Middle frontal gyrus (tissue), 1 donor: ENCODE data around the gene GRIK4.

Experiments
- DNase-seq: peaks from one replicate; pipeline ENCODE4 v3.0.0-alpha.2; 2015; ENCODE audit warnings: low spot score; ENCODE audit errors: extremely low spot score

Gene GRIK4

GRCh38 chr11:120525261-120526171 lies 14.0 kb downstream of the GRIK4 start:
- DNase-seq: no peak

DNA sequence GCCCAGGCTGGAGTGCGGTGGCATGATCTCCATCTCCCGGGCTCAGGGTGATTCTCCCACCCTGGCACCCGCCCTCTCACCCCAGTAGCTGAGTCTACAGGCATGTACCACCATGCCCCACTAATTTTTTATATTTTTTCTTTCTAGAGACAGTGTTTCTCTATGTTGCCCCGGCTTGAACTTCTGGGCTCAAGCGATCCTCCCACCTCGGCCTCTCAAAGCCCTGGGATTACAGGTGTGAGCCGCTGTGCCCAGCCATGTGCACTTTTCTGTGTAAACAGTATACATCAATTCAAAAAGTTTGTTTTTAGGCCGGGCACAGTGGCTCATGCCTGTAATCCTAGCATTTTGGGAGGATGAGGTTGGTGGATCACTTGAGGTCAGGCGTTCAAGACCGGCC lies 14.7 kb downstream of the GRIK4 start:
- DNase-seq: no peak

DNA sequence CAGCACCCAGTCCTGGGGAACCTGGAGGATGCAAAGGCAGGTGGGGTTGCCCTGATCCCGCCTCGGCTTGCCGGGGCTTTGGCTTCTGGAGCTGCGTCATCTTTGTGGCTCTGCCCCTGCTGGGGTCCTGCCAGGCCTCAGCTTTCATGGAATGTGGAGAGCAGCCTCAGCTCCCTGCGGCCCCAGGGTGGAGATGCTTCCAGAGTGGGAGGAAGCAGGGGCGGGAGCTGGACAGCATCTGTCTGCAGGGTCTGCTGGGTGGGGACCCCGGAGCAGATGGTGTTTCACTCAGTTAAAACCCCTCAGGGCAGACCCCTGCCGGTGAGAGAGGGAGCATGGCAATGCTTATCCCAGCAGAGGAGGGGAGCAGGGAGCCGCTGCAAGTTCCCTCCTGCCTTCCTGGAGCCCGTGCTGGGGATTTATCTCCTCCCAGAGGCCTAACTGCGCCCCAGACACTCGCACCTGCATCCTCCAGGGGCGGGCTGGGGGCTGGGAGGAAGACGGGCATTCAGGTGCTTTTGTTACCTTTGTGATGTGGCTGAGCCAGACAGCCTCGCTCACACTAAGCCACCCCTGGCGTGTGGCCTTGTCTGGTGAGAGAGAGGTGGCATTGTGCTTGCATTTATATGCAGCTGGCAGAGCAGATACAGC lies 15.7 kb downstream of the GRIK4 start:
- DNase-seq: no peak

GRCh38 chr11:120528749-120529148 lies 17.2 kb downstream of the GRIK4 start:
- no peak for DNase-seq

DNA sequence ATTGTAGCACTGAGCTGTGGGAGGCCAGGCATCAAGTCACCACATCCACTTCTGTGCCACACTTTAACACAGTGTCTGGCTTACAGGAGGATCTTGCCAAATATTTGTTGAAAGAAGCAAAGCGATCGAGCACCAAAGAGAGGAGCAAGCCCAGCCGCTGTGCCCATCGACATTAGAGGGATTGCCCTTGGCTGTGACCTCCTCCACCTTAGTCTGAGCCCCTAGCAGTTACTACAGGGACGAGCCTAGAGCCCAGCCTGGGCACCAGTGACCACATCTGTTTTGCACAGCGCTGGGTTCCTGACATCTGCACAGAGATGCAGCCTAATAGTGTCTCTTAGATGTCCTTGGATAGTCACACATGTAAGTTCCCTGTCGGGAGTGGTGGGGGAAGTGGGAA lies 17.7 kb downstream of the GRIK4 start:
- DNase-seq: no peak

DNA sequence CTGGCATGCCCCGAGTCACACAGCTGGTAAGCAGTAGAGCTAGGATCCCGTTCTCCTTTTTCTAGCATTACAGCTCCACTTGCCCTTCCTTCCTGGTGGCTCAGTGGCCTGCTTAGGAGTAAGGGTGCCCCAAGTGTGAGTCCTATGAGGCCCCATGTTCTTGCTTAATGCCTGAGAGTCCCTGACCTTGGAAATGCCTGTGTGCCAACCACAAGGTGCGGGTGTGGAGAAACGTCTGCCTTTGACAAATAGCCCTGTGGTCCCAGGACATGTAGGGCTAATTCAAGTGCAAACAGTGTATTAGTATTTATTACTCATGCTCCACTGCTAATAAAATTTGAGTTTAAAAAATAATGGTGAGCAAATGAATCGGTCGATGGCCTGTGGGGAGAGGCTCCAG lies 18.4 kb downstream of the GRIK4 start:
- DNase-seq: no peak

DNA sequence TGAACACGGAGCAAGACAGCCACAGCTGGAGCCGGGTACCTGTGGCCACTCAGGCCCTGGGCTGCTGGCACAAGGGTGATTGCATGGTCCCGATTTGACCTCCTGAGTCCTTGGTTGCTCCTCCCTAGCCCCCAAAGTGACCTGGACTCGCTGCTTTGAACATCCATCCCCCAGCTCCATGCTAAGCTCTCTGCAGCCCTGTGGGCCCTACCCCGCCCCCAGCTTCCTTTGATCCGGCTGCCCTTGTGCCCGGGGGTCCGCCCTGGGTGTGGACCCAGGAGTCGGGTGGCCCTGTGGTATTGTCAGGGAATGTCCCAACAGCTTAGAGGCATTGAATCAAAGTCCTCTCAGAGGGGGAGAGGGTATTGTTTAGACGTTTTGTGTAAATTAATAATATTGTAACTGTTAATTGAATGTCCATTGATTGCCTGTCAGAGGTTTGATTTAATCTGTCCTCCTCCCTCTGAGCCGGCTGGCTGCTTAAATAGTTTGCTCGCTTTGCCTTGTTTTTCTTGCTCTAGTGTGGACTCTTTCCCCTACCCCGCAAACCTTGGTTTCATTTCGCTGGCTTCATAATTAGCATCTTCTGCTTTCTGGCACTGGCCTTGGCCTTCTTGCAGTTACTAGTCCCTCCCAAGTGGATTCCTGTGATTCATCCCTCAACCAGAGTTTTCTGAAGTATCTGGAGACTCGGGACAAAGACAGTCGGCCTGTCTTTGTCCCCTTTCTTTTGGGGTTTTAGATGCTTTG lies 20.7 kb downstream of the GRIK4 start:
- DNase-seq: no peak

DNA sequence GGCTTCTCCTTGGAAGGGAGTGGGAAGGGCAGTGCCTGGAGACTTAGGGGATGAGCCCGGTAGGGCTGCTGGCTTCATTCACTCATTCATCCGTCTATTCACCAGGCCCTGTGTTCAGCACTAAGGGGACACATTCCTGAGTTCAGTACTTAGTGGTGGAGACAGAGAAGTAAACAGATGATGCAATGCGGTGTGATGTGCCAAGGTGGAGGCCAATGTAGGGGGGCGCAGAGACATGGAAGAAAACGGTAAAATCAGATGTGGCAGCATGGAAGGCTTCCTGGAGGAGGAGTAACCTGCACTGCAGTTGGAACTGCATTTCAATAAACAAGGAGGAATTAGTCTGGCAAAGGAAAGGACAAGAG lies 21.3 kb downstream of the GRIK4 start:
- DNase-seq: no peak

GRCh38 chr11:120536091-120536796 lies 24.7 kb downstream of the GRIK4 start:
- no peak for DNase-seq

DNA sequence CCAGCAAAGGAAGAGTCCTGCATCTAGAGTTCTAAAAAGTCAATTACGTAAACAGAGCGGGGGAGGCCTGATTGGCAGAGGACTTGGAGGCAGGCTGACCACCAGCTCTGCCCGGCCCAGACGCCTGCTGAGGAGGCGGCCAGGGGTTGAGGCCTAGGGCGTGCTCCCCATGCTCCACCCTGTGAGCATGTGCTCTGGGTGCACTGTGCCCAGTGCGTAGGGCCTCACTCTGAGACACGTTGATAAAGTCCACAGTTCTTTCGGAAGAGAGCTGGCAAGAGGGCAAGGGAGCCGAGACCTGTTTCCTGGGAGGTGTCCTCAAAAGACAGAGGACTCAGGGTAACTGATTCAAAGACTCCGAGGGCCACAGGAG lies 25.2 kb downstream of the GRIK4 start:
- no peak for DNase-seq

GRCh38 chr11:120537996-120538395 lies 26.4 kb downstream of the GRIK4 start:
- no peak for DNase-seq

GRCh38 chr11:120538707-120539106 lies 27.2 kb downstream of the GRIK4 start:
- DNase-seq: no peak

- no peak for DNase-seq
Observed at GRCh38 chr11:120539667-120540369, 28.3 kb downstream of the GRIK4 start.

- DNase-seq: no peak
Observed at GRCh38 chr11:120540744-120541465, 29.4 kb downstream of the GRIK4 start.

- no peak for DNase-seq
Observed at GRCh38 chr11:120543521-120544215, 32.1 kb downstream of the GRIK4 start.

DNA sequence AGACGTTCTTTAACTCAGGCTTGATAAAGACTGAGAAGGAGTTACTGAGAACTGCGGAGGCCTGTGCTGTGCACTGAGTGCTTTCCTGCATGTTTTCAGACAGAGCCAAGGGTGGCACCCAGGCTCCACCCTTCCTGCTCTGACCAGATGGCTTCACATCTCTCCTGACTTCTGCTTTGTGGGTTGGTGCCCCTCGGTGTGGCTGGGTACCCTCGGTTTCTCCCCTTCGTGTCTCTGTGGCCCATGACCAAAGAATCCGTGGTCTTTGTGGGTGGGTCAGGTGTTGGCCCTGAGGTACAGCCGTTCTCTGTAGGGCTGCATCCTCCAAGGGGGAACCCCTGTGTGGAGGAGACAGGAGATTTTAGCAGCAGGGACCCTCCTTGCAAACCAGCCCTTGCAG lies 34.3 kb downstream of the GRIK4 start:
- no peak for DNase-seq

DNA sequence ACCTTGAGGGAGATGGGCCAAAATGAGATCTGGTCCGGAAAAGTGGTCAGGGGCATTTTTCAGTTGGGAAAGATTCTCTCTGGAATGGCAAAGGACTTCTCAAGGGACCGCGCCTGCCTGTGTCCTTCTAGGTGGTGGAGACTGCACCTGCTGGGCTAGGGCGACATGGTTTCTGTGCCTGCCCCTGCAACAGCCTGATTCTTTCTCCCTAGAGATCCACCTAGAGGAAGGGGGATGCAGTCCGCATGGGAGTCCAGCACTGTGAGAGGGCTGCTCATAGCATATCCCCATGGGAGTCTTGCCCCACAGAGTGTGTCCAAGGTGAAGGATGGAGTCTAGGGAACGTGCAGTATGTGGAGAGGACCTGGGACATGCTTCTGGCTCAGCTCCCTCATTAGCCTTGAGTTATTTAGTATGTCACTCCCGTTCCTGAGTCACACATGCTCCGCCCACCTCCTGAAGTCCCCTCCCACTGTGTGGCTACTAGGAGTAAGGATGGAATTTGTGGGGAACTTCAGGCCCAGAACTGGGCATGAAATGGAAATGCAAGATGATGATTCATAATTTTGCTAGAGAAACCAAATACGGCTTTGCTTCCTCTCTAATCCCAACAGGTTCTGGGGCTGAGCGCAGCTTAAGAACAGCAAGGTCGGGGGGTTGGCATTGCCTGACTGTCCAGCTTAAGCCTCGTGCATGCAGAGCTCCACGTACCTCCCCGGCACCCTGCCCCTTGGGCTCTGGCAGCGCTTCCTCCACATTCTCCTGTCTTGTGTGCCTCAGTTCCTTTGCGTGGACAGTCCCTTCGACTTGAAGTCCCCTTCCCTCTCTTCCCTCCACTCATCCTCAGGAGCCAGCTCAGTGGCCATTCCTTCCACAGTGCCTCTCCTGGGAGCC lies 35.0 kb downstream of the GRIK4 start:
- no peak for DNase-seq

GRCh38 chr11:120547316-120547715 lies 35.8 kb downstream of the GRIK4 start:
- no peak for DNase-seq
